WTC11 (cell line): Measurements from ENCODE around the gene TAMALIN.

Experiments
- CTCF ChIP-seq: fragments of 200-600 bp; IDR thresholded peaks from 2 replicates; pipeline ENCODE4 v1.8.0; 2022; ENCODE audit warnings: antibody characterized with exemption
- MAX ChIP-seq: sonication (generic); formaldehyde crosslinking; IDR thresholded peaks from 2 replicates; pipeline ENCODE4 v1.8.0; 2022; ENCODE audit warnings: mild to moderate bottlenecking, missing genetic modification reagents
- RELA ChIP-seq: sonication (generic); formaldehyde crosslinking; IDR thresholded peaks from 2 replicates; pipeline ENCODE4 v1.8.1; 2022; ENCODE audit warnings: missing genetic modification reagents, mild to moderate bottlenecking, borderline replicate concordance
- TCF7 ChIP-seq: sonication (generic); formaldehyde crosslinking; IDR thresholded peaks from 2 replicates; pipeline ENCODE4 v1.8.0; 2022; ENCODE audit warnings: mild to moderate bottlenecking, low read depth, missing genetic modification reagents, moderate library complexity
- TEAD4 ChIP-seq: sonication (generic); formaldehyde crosslinking; IDR thresholded peaks from 2 replicates; pipeline ENCODE4 v1.8.0; 2022; ENCODE audit warnings: mild to moderate bottlenecking, missing genetic modification reagents
- ZBTB21 ChIP-seq: sonication (generic); formaldehyde crosslinking; IDR thresholded peaks from 2 replicates; pipeline ENCODE4 v1.8.1; 2023; ENCODE audit warnings: mild to moderate bottlenecking, missing genetic modification reagents, borderline replicate concordance

- TF ChIP-seq TEAD4 (CRISPR knock-in tag) (no peak), TCF7 (CRISPR knock-in tag) (no peak), CTCF (no peak), ZBTB21 (CRISPR knock-in tag) (no peak), RELA (CRISPR knock-in tag) (no peak), MAX (CRISPR knock-in tag) (no peak)
Observed at GRCh38 chr12:52024845-52025230, 18.1 kb downstream of the TAMALIN start.
